GM15510 (cell line): Measurements from ENCODE around the gene UBR2.

Experiments used
- POLR2A ChIP-seq: IDR thresholded peaks from 3 replicates; pipeline ENCODE4 v1.6.1; 2011; ENCODE audit warnings: borderline replicate concordance; ENCODE audit not compliant: insufficient read length; ENCODE audit errors: extremely low read depth

UBR2 gene

GRCh38 chr6:42539135-42539534 is 24.7 kb upstream of the UBR2 start:
- no peak for TF ChIP-seq POLR2A

GRCh38 chr6:42545226-42545773 is 18.5 kb upstream of the UBR2 start:
- TF ChIP-seq POLR2A = no peak

- TF ChIP-seq POLR2A = no peak
Measured at GRCh38 chr6:42547407-42548329, 16.2 kb upstream of the UBR2 start.

GRCh38 chr6:42550277-42550676 is 13.6 kb upstream of the UBR2 start:
- no peak for TF ChIP-seq POLR2A

GRCh38 chr6:42551217-42551616 is 12.6 kb upstream of the UBR2 start:
- no peak for TF ChIP-seq POLR2A

- TF ChIP-seq POLR2A = no peak
Measured at GRCh38 chr6:42552380-42552779, 11.4 kb upstream of the UBR2 start.

GRCh38 chr6:42555477-42556457 is 8.1 kb upstream of the UBR2 start:
- no peak for TF ChIP-seq POLR2A

GRCh38 chr6:42556462-42556861 is 7.4 kb upstream of the UBR2 start:
- TF ChIP-seq POLR2A = no peak

- TF ChIP-seq POLR2A = no peak
Measured at GRCh38 chr6:42561986-42562385, 1.8 kb upstream of the UBR2 start.

GRCh38 chr6:42562788-42563405 is 932 bp upstream of the UBR2 start:
- no peak for TF ChIP-seq POLR2A

GRCh38 chr6:42564506-42564825 is 637 bp downstream of the UBR2 start:
- no peak for TF ChIP-seq POLR2A

GRCh38 chr6:42565823-42566613 is 2.2 kb downstream of the UBR2 start:
- TF ChIP-seq POLR2A = no peak

- no peak for TF ChIP-seq POLR2A
Measured at GRCh38 chr6:42566614-42567208, 2.9 kb downstream of the UBR2 start.
